Lower leg skin (tissue), 4 donors: ENCODE results near the gene TDRD15. TPM values are rescaled to one million over a fixed set of nuclear protein-coding genes. Genes with fewer than 3 reads are reported as not detected.

ENCODE experiments used
- total RNA-seq, 4 donors: library from RNA; depleted of rRNA; stranded (reverse); fragments of >200 nt; gene quantifications; one replicate each; pipeline ENCODE4 v1.1.0, GENCODE V29; 2016

The TDRD15 gene
- total RNA-seq, 4 donors from 2014 or later, result not detected

Other genes with a start within 250 kb of the TDRD15 start
- gene APOB, start 79.9 kb upstream of the TDRD15 start, total RNA-seq, result 1 to 10 TPM; 2.2 to 3.2 (median 2.3) TPM